ENCODE results near the gene KRTAP8-1.

- no peak for TF ChIP-seq CTCF (conservative IDR thresholded peaks at IDR 0.05; ENCODE audit: low read length)
- no peak for TF ChIP-seq EZH2phosphoT487 (IDR thresholded peaks at IDR 0.05; ENCODE audit: borderline replicate concordance, low read depth, low read length)
Observed at GRCh38 chr21:30800605-30801004, 12.5 kb downstream of the KRTAP8-1 start.

All from OCI-LY7 (cell line).